ENCODE data around the gene SHISAL1. TPM values are rescaled to one million over a fixed set of nuclear protein-coding genes. Genes with fewer than 3 reads are reported as not detected.

SHISAL1 gene
- total and polyA plus RNA-seq, 2 donors (not counting 1 experiment from before 2014, with no cell fraction given): not detected

GRCh38 chr22:44259366-44260215 lies 53.2 kb downstream of the SHISAL1 start:
- no peaks in the 10 kb centered on the region for H3K9me3 Mint-ChIP-seq (ENCODE audit: insufficient read depth)
- H4K20me1 ChIP-seq (ENCODE audit: control insufficient read depth, insufficient read depth, low read length, poor library complexity, severe bottlenecking): no peaks in the 10 kb centered on the region
- no peaks in the 10 kb centered on the region for H3K9me3 ChIP-seq (ENCODE audit: control extremely low read depth in 1 of 3, control insufficient read depth in 2 of 3, insufficient read depth in 1 of 3, low read length in 2 of 3)
- no peak overlapping the region for H3K4me3 Mint-ChIP-seq
- H3K4me1 ChIP-seq (ENCODE audit: control insufficient read depth in 2 of 2, insufficient read depth in 2 of 2, low read length in 2 of 2): no peaks in the 10 kb centered on the region
- no peak overlapping the region for H3K27ac ChIP-seq (ENCODE audit: low read length in 2 of 2)
- WGBS (ENCODE audit: insufficient coverage): 80% methylated on average over 12 of the region's 19 CpGs
- H3K36me3 ChIP-seq (replicated peaks in 1 of 2; ENCODE audit: control extremely low read depth in 1 of 2, control insufficient read depth in 1 of 2, extremely low read depth in 1 of 2, insufficient read depth in 2 of 2, low read length in 1 of 2): no peaks in the 10 kb centered on the region
- no peak overlapping the region for H3K4me2 ChIP-seq (replicated peaks; ENCODE audit: low read depth, low read length, poor library complexity, severe bottlenecking)
- H3K27me3 ChIP-seq (replicated peaks in 1 of 4; ENCODE audit: control extremely low read depth in 1 of 4, control insufficient read depth in 3 of 4, insufficient read depth in 4 of 4, low read length in 3 of 4): peaks cover 0 to 2% (median 0%) of the 10 kb centered on the region in 4 experiments
- TF ChIP-seq CTCF (IDR thresholded peaks at IDR 0.05) (no peak), EZH2 (IDR thresholded peaks at IDR 0.05; ENCODE audit: borderline replicate concordance, insufficient read depth, low read depth, low read length, poor library complexity, severe bottlenecking) (no peak)
- no peak overlapping the region for H3K9ac ChIP-seq (ENCODE audit: low read length)
- H3K27ac Mint-ChIP-seq: no peak overlapping the region
- CTCF ChIA-PET: no interaction called here
- ATAC-seq (ENCODE audit: low read depth): no peak
- H3K79me2 ChIP-seq (ENCODE audit: control insufficient read depth, insufficient read depth, low read length): no peaks in the 10 kb centered on the region
- no peak overlapping the region for H2AFZ ChIP-seq (ENCODE audit: insufficient read depth, low read depth, low read length, poor library complexity, severe bottlenecking)
- no peaks in the 10 kb centered on the region for H3K4me1 Mint-ChIP-seq
- DNase-seq: no peak
- intact Hi-C loops (cut with micrococcal nuclease): loop anchor here (10.0 kb wide), 1 partner anchor 85 kb away; no protein-coding TSS in a partner anchor
- POLR2A ChIA-PET: no interaction called here
- no peak overlapping the region for H3K4me3 ChIP-seq (ENCODE audit: control extremely low read depth in 1 of 5, extremely low read depth in 1 of 5, insufficient read depth in 1 of 5, low read depth in 2 of 5, low read length in 4 of 5)
- H3K27me3 Mint-ChIP-seq: peaks cover 32% of the 10 kb centered on the region
